Tracheal epithelial cell (primary cell): ENCODE results near the gene OR1L6. TPM values are rescaled to one million over a fixed set of nuclear protein-coding genes. Genes with fewer than 3 reads are reported as not detected.

Experiments
- total RNA-seq: library from RNA; depleted of rRNA; stranded (reverse); fragments of >200 nt; gene quantifications from 2 replicates; pipeline ENCODE4 v1.2.1, GENCODE V29; 2014

OR1L6 gene
- total RNA-seq, result 0.24 TPM in 1 of 2 replicates, not detected in the other

GRCh38 chr9:122742003-122742402 is at the start of gene OR1L6:
Gene OR1L6, plus strand, starts transcription at chr9:122742303. Its CDS starts 7,545 bp downstream, at chr9:122749848.

GRCh38 chr9:122723690-122724089 is 18.4 kb upstream of the OR1L6 start, which contains the start of gene OR1L4:
Gene OR1L4, plus strand, starts transcription at chr9:122723990. Its CDS starts 0 bp downstream, at chr9:122723990.

GRCh38 chr9:122788831-122789230 is 46.7 kb downstream of the OR1L6 start, which contains the start of gene OR5C1:
Gene OR5C1, plus strand, starts transcription at chr9:122788933. Its CDS starts 0 bp downstream, at chr9:122788933.

Other genes with a start within 250 kb of the OR1L6 start
- gene OR1J2, start 231.5 kb upstream of the OR1L6 start, total RNA-seq, result not detected in 2 replicates
- not detected in 2 replicates for gene OR1J4, start 223.2 kb upstream of the OR1L6 start, total RNA-seq
- not detected in 2 replicates for gene OR1N1, start 215.0 kb upstream of the OR1L6 start, total RNA-seq
- gene OR1N2, start 189.2 kb upstream of the OR1L6 start, total RNA-seq, result not detected in 2 replicates
- gene OR1L8, start 158.9 kb upstream of the OR1L6 start, total RNA-seq, result not detected in 2 replicates
- not detected in 2 replicates for gene OR1Q1, start 127.6 kb upstream of the OR1L6 start, total RNA-seq
- not detected in 2 replicates for gene OR1B1, start 84.7 kb upstream of the OR1L6 start, total RNA-seq
- gene OR1L1, start 80.6 kb upstream of the OR1L6 start, total RNA-seq, result 0.24 TPM in 1 of 2 replicates, not detected in the other
- gene OR1L3, start 67.2 kb upstream of the OR1L6 start, total RNA-seq, result not detected in 2 replicates
- gene OR1L4, start 18.3 kb upstream of the OR1L6 start, total RNA-seq, result not detected in 2 replicates
- not detected in 2 replicates for gene OR5C1, start 46.6 kb downstream of the OR1L6 start, total RNA-seq
- not detected in 2 replicates for gene OR1K1, start 57.8 kb downstream of the OR1L6 start, total RNA-seq
- 28.1 and 32.3 TPM in 2 replicates for gene PDCL, start 86.3 kb downstream of the OR1L6 start, total RNA-seq
- gene RC3H2, start 163.1 kb downstream of the OR1L6 start, total RNA-seq, result 55.2 and 56.1 TPM in 2 replicates
- 13.3 and 16.8 TPM in 2 replicates for gene ZBTB6, start 171.0 kb downstream of the OR1L6 start, total RNA-seq
- 1.4 and 2.1 TPM in 2 replicates for gene ZBTB26, start 189.2 kb downstream of the OR1L6 start, total RNA-seq
- 32.5 and 40.9 TPM in 2 replicates for gene RABGAP1, start 198.7 kb downstream of the OR1L6 start, total RNA-seq